ENCODE measurements around the gene SLC35A3. TPM values are rescaled to one million over a fixed set of nuclear protein-coding genes. Genes with fewer than 3 reads are reported as not detected.

The SLC35A3 gene
- total RNA-seq, 4 donors from 2014 or later: 38.3 to 81.2 (median 57.0) TPM

GRCh38 chr1:99980928-99981327 lies 11.1 kb downstream of the SLC35A3 start:
- H3K27me3 ChIP-seq: no peaks in the 10 kb centered on the region
- DNase-seq: no peak

DNA sequence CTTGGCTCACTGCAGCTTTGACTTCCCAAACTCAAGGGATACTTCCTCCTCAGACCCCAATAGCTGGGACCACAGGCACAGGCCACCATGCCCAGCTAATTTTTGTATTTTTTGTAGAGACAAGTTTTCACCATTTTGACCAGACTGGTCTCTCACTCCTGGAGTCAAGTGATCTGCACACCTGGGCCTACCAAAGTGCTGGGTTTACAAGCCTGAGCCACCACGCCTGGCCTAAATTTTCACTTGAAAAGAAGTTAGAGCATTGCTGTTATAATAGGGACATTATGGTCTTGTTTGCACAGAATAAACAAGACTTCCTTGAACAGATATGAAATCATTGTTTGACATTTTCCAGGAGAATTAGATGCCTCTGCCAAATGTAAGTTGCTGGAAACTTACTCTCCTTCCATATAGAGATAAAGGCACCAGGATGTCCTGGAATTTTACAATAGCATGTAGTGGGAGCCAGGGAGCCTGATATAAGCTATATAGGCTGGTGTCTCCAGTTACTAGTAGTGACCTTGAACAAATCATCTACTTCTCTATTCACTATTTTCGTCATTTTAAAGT lies 16.9 kb downstream of the SLC35A3 start:
- Histone ChIP-seq H3K36me3 (no peaks in the 10 kb centered on the region), H3K9me3 (no peaks in the 10 kb centered on the region), H3K4me1 (no peaks in the 10 kb centered on the region), H3K27ac (no peak overlapping the region), H3K4me3 (replicated peaks in 1 of 3) (no peak overlapping the region), H3K27me3 (no peaks in the 10 kb centered on the region)
- WGBS, 2 donors: 91 to 92% methylated on average over 2 of the region's 2 CpGs
- intact Hi-C loops (cut with DNase I): no loop called here
- DNase-seq: no peak
- no peak for TF ChIP-seq POLR2A (IDR thresholded peaks at IDR 0.05)
- TF ChIP-seq, protein P1, sequence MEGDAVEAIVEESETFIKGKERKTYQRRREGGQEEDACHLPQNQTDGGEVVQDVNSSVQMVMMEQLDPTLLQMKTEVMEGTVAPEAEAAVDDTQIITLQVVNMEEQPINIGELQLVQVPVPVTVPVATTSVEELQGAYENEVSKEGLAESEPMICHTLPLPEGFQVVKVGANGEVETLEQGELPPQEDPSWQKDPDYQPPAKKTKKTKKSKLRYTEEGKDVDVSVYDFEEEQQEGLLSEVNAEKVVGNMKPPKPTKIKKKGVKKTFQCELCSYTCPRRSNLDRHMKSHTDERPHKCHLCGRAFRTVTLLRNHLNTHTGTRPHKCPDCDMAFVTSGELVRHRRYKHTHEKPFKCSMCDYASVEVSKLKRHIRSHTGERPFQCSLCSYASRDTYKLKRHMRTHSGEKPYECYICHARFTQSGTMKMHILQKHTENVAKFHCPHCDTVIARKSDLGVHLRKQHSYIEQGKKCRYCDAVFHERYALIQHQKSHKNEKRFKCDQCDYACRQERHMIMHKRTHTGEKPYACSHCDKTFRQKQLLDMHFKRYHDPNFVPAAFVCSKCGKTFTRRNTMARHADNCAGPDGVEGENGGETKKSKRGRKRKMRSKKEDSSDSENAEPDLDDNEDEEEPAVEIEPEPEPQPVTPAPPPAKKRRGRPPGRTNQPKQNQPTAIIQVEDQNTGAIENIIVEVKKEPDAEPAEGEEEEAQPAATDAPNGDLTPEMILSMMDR (IDR thresholded peaks at IDR 0.05): no peak

More at GRCh38 chr1:99980928-99981327, 11.1 kb downstream of the SLC35A3 start:
- Histone ChIP-seq H3K36me3 (no peaks in the 10 kb centered on the region), H3K9me3 (no peaks in the 10 kb centered on the region), H3K27ac (no peak overlapping the region), H3K4me1 (no peaks in the 10 kb centered on the region), H3K4me3 (replicated peaks in 1 of 3) (no peak overlapping the region)
- TF ChIP-seq, protein P1 (IDR thresholded peaks at IDR 0.05): no peak
- no peak for TF ChIP-seq POLR2A (IDR thresholded peaks at IDR 0.05)
- intact Hi-C loops (cut with DNase I): no loop called here

DNA sequence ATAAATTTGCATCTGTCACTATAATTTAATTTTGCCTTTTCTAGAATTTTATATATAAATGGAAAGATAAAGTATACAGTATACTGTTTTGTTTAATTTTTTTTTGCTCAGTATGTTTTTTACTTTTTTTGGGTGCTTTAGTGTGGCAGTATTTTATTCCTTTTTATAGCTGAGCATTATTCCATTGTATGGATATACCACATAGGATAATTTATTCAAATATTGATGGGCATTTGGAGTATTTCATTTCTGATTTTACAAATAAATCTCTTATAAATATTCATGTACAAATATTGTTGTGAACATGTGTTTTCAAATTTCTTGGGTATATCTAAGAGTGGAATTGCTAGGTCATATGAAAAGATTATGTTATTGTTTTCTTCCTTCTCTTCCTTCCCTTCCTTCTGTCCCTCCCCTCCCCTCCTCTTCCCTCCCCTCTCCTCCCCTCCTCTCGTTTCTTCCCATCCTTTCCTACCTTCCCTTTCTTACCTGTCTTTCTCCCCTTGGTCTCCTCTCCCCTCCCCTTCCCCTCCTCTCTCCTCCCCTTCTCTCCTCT lies 18.5 kb downstream of the SLC35A3 start:
- H3K4me1 ChIP-seq: no peaks in the 10 kb centered on the region
- no peak overlapping the region for H3K27ac ChIP-seq
- DNase-seq: no peak
- no peaks in the 10 kb centered on the region for H3K36me3 ChIP-seq
- TF ChIP-seq POLR2A (IDR thresholded peaks at IDR 0.05): no peak
- TF ChIP-seq, protein P1 (IDR thresholded peaks at IDR 0.05): no peak
- WGBS, 2 donors: 89 to 90% methylated on average over 1 of the region's 1 CpG
- intact Hi-C loops (cut with DNase I): no loop called here
- H3K4me3 ChIP-seq (replicated peaks in 1 of 3): no peak overlapping the region
- no peaks in the 10 kb centered on the region for H3K9me3 ChIP-seq
- H3K27me3 ChIP-seq: no peaks in the 10 kb centered on the region

DNA sequence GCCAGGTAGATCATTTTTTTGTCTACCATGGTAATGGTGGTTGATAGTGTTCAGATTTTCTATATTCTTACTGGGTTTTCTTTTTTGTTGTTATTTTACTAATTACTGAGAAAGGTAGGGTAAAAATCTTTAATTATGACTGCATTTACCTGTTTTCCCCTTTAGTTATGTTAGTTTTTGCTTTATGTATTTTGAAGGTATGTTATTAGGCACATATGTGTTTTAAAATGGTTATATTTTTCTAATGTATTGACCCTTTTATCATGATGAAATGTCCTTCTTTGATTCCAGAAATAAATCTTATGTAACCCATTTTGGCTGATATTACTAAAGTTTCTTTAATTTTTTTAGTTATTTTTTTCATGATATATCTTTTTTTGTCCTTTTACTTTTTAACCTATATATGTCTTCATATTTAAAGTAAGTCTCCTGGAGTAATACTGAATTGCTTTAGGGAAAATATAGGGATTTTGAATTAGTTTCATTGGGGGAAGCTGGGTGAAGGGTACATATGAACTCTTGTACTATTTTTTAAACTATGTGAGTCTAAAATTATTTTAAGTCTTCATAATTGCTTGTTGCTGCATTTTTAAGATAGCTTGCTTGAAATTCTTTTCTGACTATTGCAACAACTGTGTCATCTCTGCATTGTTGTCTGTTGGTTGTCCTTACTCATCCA lies 22.4 kb downstream of the SLC35A3 start:
- no peaks in the 10 kb centered on the region for H3K27me3 ChIP-seq
- H3K4me3 ChIP-seq (replicated peaks in 1 of 3): no peak overlapping the region
- H3K4me1 ChIP-seq: no peaks in the 10 kb centered on the region
- intact Hi-C loops (cut with DNase I): no loop called here
- DNase-seq: no peak
- no peaks in the 10 kb centered on the region for H3K9me3 ChIP-seq
- TF ChIP-seq POLR2A (IDR thresholded peaks at IDR 0.05): no peak
- TF ChIP-seq, protein P1 (IDR thresholded peaks at IDR 0.05): no peak
- peak overlapping the region in 2 of 3 donors; percentile 71 to 85 for H3K27ac ChIP-seq
- no peaks in the 10 kb centered on the region for H3K36me3 ChIP-seq

Measured in thyroid gland (tissue), 4 donors.